HL-60 (cell line): ENCODE data around the gene KRTAP10-7.
"Not testable (repeated sequence)": the region's sequence is repeated elsewhere in the genome, so short reads cannot be mapped to it uniquely, and the experiment has no call there.

ENCODE experiments used
- DNase-seq, 2 experiments: peaks; one replicate each; pipeline ENCODE4 v3.0.0-alpha.2; 2010 to 2020; ENCODE audit warnings: low read depth in 1 of 2, low spot score in 1 of 2
- H3K27ac ChIP-seq: fragments of 250-450 bp; sonication (Bioruptor Pico); replicated peaks from 2 replicates; pipeline ENCODE4 v1.5.1; 2020; ENCODE audit warnings: mild to moderate bottlenecking, moderate library complexity
- H3K27me3 ChIP-seq: fragments of 250-450 bp; sonication (Bioruptor Pico); 2 replicates; pipeline ENCODE4 v1.5.1; 2021; ENCODE audit warnings: mild to moderate bottlenecking, moderate library complexity; ENCODE audit not compliant: insufficient read depth, poor library complexity, severe bottlenecking
- H3K4me3 ChIP-seq: replicated peaks from 2 replicates; pipeline ENCODE4 v1.5.1; 2011; ENCODE audit warnings: mild to moderate bottlenecking, control low read depth, low read length; ENCODE audit not compliant: insufficient read depth
- GABPA ChIP-seq: IDR thresholded peaks from 2 replicates; pipeline ENCODE4 v1.6.1; 2012; ENCODE audit warnings: low read depth
- POLR2AphosphoS5 ChIP-seq: IDR thresholded peaks from 2 replicates; pipeline ENCODE4 v1.6.1; 2012; ENCODE audit warnings: low read depth
- REST ChIP-seq: IDR thresholded peaks from 2 replicates; pipeline ENCODE4 v1.6.1; 2012; ENCODE audit warnings: low read depth; ENCODE audit not compliant: insufficient replicate concordance
- SPI1 ChIP-seq: IDR thresholded peaks from 2 replicates; pipeline ENCODE4 v1.6.1; 2012; ENCODE audit warnings: low read depth, mild to moderate bottlenecking, borderline replicate concordance
- TF ChIP-seq, protein P1 (sequence below): IDR thresholded peaks from one replicate; pipeline ENCODE4 v1.5.1; 2011; ENCODE audit warnings: low read length, control low read depth, inconsistent platforms; ENCODE audit not compliant: insufficient read depth

The KRTAP10-7 gene

GRCh38 chr21:44578371-44579055, 21.9 kb upstream of the KRTAP10-7 start:
- DNase-seq: no peak
- no peak overlapping the region for H3K27ac ChIP-seq
- TF ChIP-seq SPI1: no peak
- TF ChIP-seq POLR2AphosphoS5: no peak
- TF ChIP-seq REST: no peak
- no peak for TF ChIP-seq GABPA
- TF ChIP-seq, protein P1, sequence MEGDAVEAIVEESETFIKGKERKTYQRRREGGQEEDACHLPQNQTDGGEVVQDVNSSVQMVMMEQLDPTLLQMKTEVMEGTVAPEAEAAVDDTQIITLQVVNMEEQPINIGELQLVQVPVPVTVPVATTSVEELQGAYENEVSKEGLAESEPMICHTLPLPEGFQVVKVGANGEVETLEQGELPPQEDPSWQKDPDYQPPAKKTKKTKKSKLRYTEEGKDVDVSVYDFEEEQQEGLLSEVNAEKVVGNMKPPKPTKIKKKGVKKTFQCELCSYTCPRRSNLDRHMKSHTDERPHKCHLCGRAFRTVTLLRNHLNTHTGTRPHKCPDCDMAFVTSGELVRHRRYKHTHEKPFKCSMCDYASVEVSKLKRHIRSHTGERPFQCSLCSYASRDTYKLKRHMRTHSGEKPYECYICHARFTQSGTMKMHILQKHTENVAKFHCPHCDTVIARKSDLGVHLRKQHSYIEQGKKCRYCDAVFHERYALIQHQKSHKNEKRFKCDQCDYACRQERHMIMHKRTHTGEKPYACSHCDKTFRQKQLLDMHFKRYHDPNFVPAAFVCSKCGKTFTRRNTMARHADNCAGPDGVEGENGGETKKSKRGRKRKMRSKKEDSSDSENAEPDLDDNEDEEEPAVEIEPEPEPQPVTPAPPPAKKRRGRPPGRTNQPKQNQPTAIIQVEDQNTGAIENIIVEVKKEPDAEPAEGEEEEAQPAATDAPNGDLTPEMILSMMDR: no peak
- H3K27me3 ChIP-seq: no peaks in the 10 kb centered on the region
- H3K4me3 ChIP-seq: no peak overlapping the region

GRCh38 chr21:44579056-44579832, 21.2 kb upstream of the KRTAP10-7 start:
- no peak for TF ChIP-seq POLR2AphosphoS5
- no peak for TF ChIP-seq GABPA
- no peak for TF ChIP-seq SPI1
- TF ChIP-seq, protein P1: no peak
- no peak for TF ChIP-seq REST
- Histone ChIP-seq H3K27ac (no peak overlapping the region), H3K4me3 (no peak overlapping the region), H3K27me3 (no peaks in the 10 kb centered on the region)
- DNase-seq: no peak

DNA sequence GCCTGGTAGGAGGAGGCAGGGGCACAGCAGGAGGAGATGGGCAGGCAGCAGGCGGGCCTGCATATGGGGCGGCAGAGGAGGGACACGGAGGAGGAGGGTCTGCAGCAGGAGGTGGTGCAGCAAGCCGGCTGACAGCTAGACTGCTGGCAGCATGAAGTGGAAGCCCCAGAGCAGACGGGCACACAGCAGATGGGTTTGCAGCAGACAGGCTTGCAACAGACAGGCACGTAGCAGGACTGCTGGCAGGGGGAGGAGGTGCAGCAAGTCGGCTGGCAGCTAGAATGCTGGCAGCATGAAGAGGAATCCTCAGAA, 20.6 kb upstream of the KRTAP10-7 start:
- no peaks in the 10 kb centered on the region for H3K27me3 ChIP-seq
- no peak for DNase-seq
- no peak overlapping the region for H3K27ac ChIP-seq
- no peak overlapping the region for H3K4me3 ChIP-seq
- no peak for TF ChIP-seq GABPA
- no peak for TF ChIP-seq SPI1
- TF ChIP-seq REST: no peak
- TF ChIP-seq POLR2AphosphoS5: no peak
- TF ChIP-seq, protein P1: no peak

GRCh38 chr21:44580231-44580821, 20.1 kb upstream of the KRTAP10-7 start, which contains the start of gene KRTAP10-5:
KRTAP10-5 (minus strand) TSS chr21:44580604; CDS start chr21:44580578, 26 bp downstream.
- H3K27ac ChIP-seq, DNase-seq, H3K27me3 ChIP-seq, H3K4me3 ChIP-seq: not testable (repeated sequence)
